Duodenal mucosa (tissue), 2 donors: Measurements from ENCODE around the gene ABCC12.

Experiments used
- H3K27ac ChIP-seq: one replicate; pipeline ENCODE4 v1.7.0; 2013; ENCODE audit warnings: low read depth, low read length
- H3K27me3 ChIP-seq, 2 donors: one replicate each; pipeline ENCODE4 v1.7.0; 2013; ENCODE audit warnings: low read length in 2 of 2, control low read depth in 1 of 2; ENCODE audit not compliant: insufficient read depth in 2 of 2, control insufficient read depth in 1 of 2
- H3K36me3 ChIP-seq, 2 donors: one replicate each; pipeline ENCODE4 v1.7.0; 2013; ENCODE audit warnings: low read length in 2 of 2, control low read depth in 1 of 2; ENCODE audit not compliant: insufficient read depth in 2 of 2, control insufficient read depth in 1 of 2
- H3K4me1 ChIP-seq, 2 donors: one replicate each; pipeline ENCODE4 v1.7.0; 2013; ENCODE audit warnings: low read length in 2 of 2, control low read depth in 1 of 2; ENCODE audit not compliant: insufficient read depth in 2 of 2, control insufficient read depth in 1 of 2
- H3K4me3 ChIP-seq, 2 donors: one replicate each; pipeline ENCODE4 v1.7.0; 2013; ENCODE audit warnings: low read length in 2 of 2, low read depth in 1 of 2
- H3K9ac ChIP-seq, 2 donors: one replicate each; pipeline ENCODE4 v1.7.0; 2013; ENCODE audit warnings: low read length in 2 of 2, low read depth in 1 of 2
- H3K9me3 ChIP-seq, 2 donors: one replicate each; pipeline ENCODE4 v1.7.0; 2013; ENCODE audit warnings: low read length in 2 of 2, control low read depth in 1 of 2; ENCODE audit not compliant: control insufficient read depth in 1 of 2

Gene ABCC12

DNA sequence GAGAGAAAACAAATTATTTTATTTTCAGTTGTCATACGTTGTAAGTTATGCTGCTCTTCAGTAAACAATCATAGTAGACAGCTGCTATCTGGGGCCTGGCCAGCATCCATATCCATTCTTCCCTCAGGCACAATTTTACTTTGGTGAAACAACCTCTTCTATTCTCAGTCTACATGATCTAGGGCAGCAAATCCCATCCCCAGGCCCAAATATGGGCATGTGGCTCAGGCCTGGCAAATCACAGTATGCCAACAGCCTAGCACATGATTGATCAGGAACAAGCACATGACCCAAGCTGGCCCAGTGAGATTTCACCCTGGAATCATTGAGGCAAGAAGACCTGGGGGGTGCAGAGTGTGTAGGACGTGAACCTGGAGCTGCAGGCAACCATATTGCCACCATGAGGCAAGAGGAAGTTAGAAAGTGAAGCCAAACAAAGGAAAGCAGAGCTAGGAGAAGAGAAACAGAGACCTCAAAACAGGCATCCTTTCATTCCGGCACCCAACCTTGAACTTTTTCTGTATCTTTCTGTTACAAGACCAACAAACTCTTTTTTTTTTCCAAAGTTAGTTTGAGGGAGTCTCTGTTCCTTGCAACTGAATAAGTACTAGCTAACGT lies 10.3 kb upstream of the ABCC12 start:
- Histone ChIP-seq H3K9ac (no peak overlapping the region), H3K27ac (no peak overlapping the region)

DNA sequence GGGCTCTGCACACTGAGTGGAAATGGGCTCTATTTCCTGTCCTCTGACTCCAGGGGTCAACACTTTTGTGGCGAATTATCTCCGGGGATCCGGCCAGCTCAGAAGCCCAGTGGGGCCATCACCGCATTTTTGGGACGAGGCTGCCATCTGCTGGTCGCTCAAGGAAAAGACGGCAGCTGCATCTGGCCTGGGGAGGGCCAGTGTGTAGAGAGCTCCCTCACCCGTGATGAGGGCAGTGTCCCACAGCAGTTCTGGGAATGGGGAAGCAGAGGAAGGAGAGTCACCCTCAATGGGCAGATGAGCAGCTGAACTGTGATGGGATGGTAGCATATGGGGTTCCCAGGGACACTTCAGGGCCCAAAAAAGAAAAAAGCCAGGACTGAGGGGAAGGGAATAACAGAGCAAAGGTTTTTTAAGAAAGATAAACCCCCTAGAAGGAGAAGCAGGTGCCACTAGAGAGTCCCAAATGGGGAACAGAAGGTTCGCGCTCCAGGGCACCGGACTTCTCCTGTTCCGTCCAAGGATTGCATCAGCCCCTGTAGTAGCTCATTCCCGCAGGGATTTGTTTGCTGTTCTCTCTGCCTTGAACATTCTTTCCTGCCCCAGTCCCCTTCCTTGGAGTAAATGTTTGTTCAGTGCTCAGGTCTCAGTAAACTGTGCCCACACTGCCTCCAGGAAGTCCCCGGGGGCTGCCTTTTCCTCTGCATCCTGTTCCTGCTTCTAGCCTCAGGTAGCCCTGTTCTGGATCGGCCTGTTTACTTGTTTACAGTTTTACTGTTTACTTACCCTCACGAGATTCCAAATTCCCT lies 9.3 kb upstream of the ABCC12 start:
- Histone ChIP-seq H3K9me3 (no peaks in the 10 kb centered on the region), H3K4me1 (no peaks in the 10 kb centered on the region), H3K27me3 (no peaks in the 10 kb centered on the region), H3K36me3 (no peaks in the 10 kb centered on the region), H3K27ac (no peak overlapping the region), H3K4me3 (no peak overlapping the region), H3K9ac (no peak overlapping the region)

More for the DNA sequence above, 10.3 kb upstream of the ABCC12 start:
- no peak overlapping the region for H3K4me3 ChIP-seq
- H3K9me3 ChIP-seq, result no peaks in the 10 kb centered on the region
- H3K4me1 ChIP-seq, result no peaks in the 10 kb centered on the region
- no peaks in the 10 kb centered on the region for H3K36me3 ChIP-seq
- no peaks in the 10 kb centered on the region for H3K27me3 ChIP-seq

GRCh38 chr16:48162839-48163410 lies 7.1 kb upstream of the ABCC12 start:
- Histone ChIP-seq H3K4me1 (no peaks in the 10 kb centered on the region), H3K9me3 (no peaks in the 10 kb centered on the region), H3K4me3 (no peak overlapping the region), H3K27ac (no peak overlapping the region), H3K36me3 (no peaks in the 10 kb centered on the region), H3K9ac (no peak overlapping the region), H3K27me3 (no peaks in the 10 kb centered on the region)

GRCh38 chr16:48161906-48162305 lies 6.1 kb upstream of the ABCC12 start:
- Histone ChIP-seq H3K9ac (no peak overlapping the region), H3K4me3 (no peak overlapping the region), H3K9me3 (no peaks in the 10 kb centered on the region), H3K4me1 (no peaks in the 10 kb centered on the region), H3K27me3 (no peaks in the 10 kb centered on the region), H3K27ac (no peak overlapping the region), H3K36me3 (no peaks in the 10 kb centered on the region)

- no peak overlapping the region for H3K9ac ChIP-seq
- no peaks in the 10 kb centered on the region for H3K4me1 ChIP-seq
- no peaks in the 10 kb centered on the region for H3K9me3 ChIP-seq
Observed at GRCh38 chr16:48160575-48160974, 4.8 kb upstream of the ABCC12 start.

DNA sequence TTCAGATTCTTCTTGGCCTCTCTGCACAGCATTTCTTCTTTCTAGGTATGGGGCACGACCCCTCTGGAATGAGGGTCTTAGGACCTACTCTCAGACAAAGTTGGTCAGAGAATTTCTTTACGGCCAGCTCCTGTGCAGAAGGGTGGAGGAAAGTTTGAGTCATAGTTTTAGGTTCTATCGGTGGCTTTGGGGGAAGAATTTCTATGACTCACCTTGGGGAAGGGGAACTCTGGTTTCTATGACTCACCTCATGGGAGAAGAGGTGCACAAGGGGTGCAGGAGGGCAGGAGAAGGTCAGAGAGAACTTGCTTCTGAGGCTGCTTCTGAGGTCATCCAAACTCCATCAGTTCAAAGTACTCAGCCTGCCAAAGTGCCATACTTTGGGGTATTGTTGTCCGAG lies 2.5 kb upstream of the ABCC12 start:
- no peaks in the 10 kb centered on the region for H3K27me3 ChIP-seq
- no peaks in the 10 kb centered on the region for H3K9me3 ChIP-seq
- H3K9ac ChIP-seq, result no peak overlapping the region
- no peaks in the 10 kb centered on the region for H3K4me1 ChIP-seq
- no peak overlapping the region for H3K4me3 ChIP-seq
- no peak overlapping the region for H3K27ac ChIP-seq
- no peaks in the 10 kb centered on the region for H3K36me3 ChIP-seq

More at GRCh38 chr16:48160575-48160974, 4.8 kb upstream of the ABCC12 start:
- H3K27ac ChIP-seq, result no peak overlapping the region
- no peaks in the 10 kb centered on the region for H3K27me3 ChIP-seq
- H3K4me3 ChIP-seq, result no peak overlapping the region
- H3K36me3 ChIP-seq, result no peaks in the 10 kb centered on the region

DNA sequence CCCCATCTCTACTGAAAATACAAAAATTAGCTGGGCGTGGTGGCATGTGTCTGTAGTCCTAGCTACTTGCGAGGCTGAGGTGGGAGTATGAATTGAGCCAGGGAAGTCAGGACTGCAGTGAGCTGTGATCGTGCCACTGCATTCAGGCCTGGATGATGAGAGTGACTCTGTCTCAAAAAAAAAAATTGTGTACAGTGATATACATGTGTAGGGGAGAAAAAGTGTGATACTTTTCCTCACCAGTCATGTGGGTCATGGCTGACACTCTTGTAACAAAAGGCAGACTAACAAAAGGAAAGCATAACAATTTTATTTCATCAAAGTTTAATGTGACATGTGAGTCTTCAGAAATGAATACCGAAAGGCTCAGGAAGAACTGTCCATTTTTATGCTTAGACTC lies 2.0 kb upstream of the ABCC12 start:
- no peak overlapping the region for H3K27ac ChIP-seq
- H3K9ac ChIP-seq, result no peak overlapping the region
- no peaks in the 10 kb centered on the region for H3K27me3 ChIP-seq
- H3K4me3 ChIP-seq, result no peak overlapping the region
- no peaks in the 10 kb centered on the region for H3K4me1 ChIP-seq
- H3K36me3 ChIP-seq, result no peaks in the 10 kb centered on the region
- no peaks in the 10 kb centered on the region for H3K9me3 ChIP-seq

GRCh38 chr16:48157302-48157701 lies 1.5 kb upstream of the ABCC12 start:
- Histone ChIP-seq H3K27me3 (no peaks in the 10 kb centered on the region), H3K36me3 (no peaks in the 10 kb centered on the region), H3K4me3 (no peak overlapping the region), H3K9me3 (no peaks in the 10 kb centered on the region), H3K4me1 (no peaks in the 10 kb centered on the region), H3K9ac (no peak overlapping the region), H3K27ac (no peak overlapping the region)

DNA sequence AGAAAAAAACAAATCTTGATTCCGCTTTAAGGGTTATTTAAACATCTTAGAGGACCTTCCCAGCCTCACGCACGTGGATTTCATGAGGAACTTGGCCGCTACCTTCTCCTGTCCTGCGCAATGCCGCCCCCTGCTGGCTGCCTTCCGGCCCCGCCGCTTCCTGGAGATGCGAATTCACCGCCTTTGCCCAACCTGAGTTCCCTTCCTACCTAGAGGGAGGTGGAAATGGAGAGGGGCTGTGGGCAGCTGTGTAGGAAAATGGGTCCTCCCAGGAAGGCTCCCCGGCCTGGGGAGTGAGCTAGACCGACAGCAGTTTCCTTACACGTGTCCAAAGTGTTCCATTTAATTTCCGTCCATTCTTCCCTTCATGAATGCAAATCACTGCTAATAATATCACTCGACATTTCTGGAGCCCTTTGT lies 1.0 kb upstream of the ABCC12 start:
- no peaks in the 10 kb centered on the region for H3K27me3 ChIP-seq
- no peak overlapping the region for H3K27ac ChIP-seq
- H3K9ac ChIP-seq, result no peak overlapping the region
- no peaks in the 10 kb centered on the region for H3K4me1 ChIP-seq
- no peaks in the 10 kb centered on the region for H3K9me3 ChIP-seq
- H3K4me3 ChIP-seq, result no peak overlapping the region
- no peaks in the 10 kb centered on the region for H3K36me3 ChIP-seq

GRCh38 chr16:48153774-48154173 lies 2.0 kb downstream of the ABCC12 start:
- Histone ChIP-seq H3K4me3 (no peak overlapping the region), H3K36me3 (no peaks in the 10 kb centered on the region), H3K9me3 (no peaks in the 10 kb centered on the region), H3K9ac (no peak overlapping the region), H3K4me1 (no peaks in the 10 kb centered on the region), H3K27me3 (no peaks in the 10 kb centered on the region), H3K27ac (no peak overlapping the region)
